Astrocyte of the cerebellum (primary cell): ENCODE measurements around the gene HSFX2.
"Not testable (repeated sequence)": the region's sequence is repeated elsewhere in the genome, so short reads cannot be mapped to it uniquely, and the experiment has no call there.

Source experiments
- DNase-seq: peaks from one replicate; pipeline ENCODE4 v3.0.0-alpha.2; 2011; ENCODE audit warnings: low read depth
- H3K4me3 ChIP-seq: 2 replicates; pipeline ENCODE4 v1.5.1; 2011; ENCODE audit warnings: mild to moderate bottlenecking, low read depth, low read length, moderate library complexity
- CTCF ChIP-seq: IDR thresholded peaks from 2 replicates; pipeline ENCODE4 v1.5.1; 2012; ENCODE audit warnings: low read length, low read depth, moderate library complexity, mild to moderate bottlenecking; ENCODE audit errors: missing control alignments
- in situ Hi-C: cut with HindIII; loops from 2 replicates; pipeline ENCODE4 v1.10.0; 2017; ENCODE audit warnings: low sequenced_read_pairs

HSFX2 gene, protein sequence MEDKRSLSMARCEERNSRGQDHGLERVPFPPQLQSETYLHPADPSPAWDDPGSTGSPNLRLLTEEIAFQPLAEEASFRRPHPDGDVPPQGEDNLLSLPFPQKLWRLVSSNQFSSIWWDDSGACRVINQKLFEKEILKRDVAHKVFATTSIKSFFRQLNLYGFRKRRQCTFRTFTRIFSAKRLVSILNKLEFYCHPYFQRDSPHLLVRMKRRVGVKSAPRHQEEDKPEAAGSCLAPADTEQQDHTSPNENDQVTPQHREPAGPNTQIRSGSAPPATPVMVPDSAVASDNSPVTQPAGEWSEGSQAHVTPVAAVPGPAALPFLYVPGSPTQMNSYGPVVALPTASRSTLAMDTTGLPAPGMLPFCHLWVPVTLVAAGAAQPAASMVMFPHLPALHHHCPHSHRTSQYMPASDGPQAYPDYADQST

GRCh38 chrX:149595214-149595613 is at the start of gene HSFX2:
HSFX2 (minus strand) TSS chrX:149595314; CDS start chrX:149594700, 614 bp downstream.
- H3K4me3 ChIP-seq, in situ Hi-C loops, DNase-seq: not testable (repeated sequence)

- H3K4me3 ChIP-seq = no peak overlapping the region
- no peak for TF ChIP-seq CTCF
- no peak for DNase-seq
- in situ Hi-C loops = no loop called here
These were observed 48.4 kb upstream of the HSFX2 start for GRCh38 chrX:149643496-149643895.

- in situ Hi-C loops = no loop called here
- no peak overlapping the region for H3K4me3 ChIP-seq
- TF ChIP-seq CTCF = no peak
- no peak for DNase-seq
These were observed 46.7 kb upstream of the HSFX2 start for GRCh38 chrX:149641835-149642234.

DNA sequence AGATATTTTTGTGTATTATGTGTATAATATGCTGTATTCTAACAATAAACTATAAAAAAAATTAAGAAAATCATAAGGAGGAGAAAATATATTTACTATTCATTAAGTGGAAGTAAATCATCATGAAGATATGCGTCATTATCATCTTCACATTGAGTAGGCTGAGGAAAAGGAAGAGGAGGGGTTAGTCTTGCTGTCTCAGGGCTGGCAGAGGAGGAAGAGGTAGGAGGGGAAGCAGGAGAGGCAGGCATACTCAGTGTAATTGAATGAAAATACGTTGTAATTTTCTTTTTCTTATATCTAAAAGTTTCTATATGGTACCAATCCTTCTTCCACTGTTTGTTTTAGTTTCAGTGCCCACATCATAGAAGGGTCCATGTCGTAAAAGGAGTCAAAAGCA is 46.3 kb upstream of the HSFX2 start:
- DNase-seq = no peak
- in situ Hi-C loops = no loop called here
- TF ChIP-seq CTCF = no peak
- H3K4me3 ChIP-seq = no peak overlapping the region

GRCh38 chrX:149639568-149639967 is 44.5 kb upstream of the HSFX2 start:
- H3K4me3 ChIP-seq = no peak overlapping the region
- in situ Hi-C loops = no loop called here
- no peak for TF ChIP-seq CTCF
- no peak for DNase-seq

DNA sequence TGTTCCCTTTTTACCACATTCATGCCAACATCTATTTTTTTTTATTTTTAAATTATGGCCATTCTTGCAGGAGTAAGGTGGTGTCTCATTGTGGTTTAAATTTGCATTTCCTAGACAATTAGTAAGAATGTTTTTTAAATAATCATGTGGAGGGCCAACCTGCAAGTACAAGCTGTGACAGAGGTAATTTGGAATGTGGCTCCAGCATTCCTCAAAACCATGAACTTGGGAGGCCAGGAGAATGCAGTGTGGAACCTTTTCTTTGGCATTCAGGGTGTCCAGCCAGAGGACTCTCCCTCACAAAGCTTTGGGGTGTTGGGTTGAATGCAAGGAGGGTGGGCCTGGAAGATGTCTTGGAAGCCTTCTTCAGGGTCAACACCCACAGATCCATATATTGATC is 43.7 kb upstream of the HSFX2 start:
- no peak for TF ChIP-seq CTCF
- H3K4me3 ChIP-seq = no peak overlapping the region
- in situ Hi-C loops = no loop called here
- DNase-seq = peak; percentile 29

DNA sequence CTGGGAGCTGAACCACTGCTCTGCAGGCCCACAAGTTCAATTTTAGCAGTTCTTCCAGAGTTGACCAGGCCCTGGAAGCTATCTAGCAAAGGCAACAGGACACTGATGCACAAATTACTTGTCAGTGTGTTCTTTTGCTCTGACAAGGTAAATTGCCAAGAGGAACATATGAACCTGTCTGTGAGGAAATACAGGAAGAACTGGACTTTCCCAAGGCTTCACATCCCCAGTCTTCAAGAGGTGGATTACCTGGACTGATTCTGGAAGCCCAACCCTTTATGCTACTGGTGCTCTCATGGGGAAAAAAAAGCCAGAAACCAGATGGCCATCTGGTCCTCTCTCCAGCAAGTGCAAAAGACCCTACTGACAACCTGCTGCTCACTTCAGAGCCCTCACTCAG is 38.4 kb upstream of the HSFX2 start:
- in situ Hi-C loops = no loop called here
- no peak for DNase-seq
- no peak for TF ChIP-seq CTCF
- H3K4me3 ChIP-seq = no peak overlapping the region
